K562 (cell line): Measurements from ENCODE around the gene EPHB3.

Experiments used
- CHD1 ChIP-seq: fragments of 200-600 bp; sonication (generic); IDR thresholded peaks from one replicate; pipeline ENCODE4 v1.6.1; 2012; ENCODE audit warnings: mild to moderate bottlenecking, moderate library complexity, low read length, inconsistent platforms
- CTCF ChIP-seq, 3 experiments: IDR thresholded peaks in 2 of 3; conservative IDR thresholded peaks in 1 of 3; 2 replicates each; pipeline ENCODE4 v1.5.1; 2011 to 2012; ENCODE audit warnings: low read length in 3 of 3, mild to moderate bottlenecking in 3 of 3, control low read depth in 2 of 3, improper control_type of control experiment in 1 of 3, inconsistent platforms in 1 of 3, low read depth in 1 of 3, mixed read lengths in 1 of 3, moderate library complexity in 1 of 3; ENCODE audit not compliant: insufficient read depth in 2 of 3
- FOXJ2 ChIP-seq: fragments of 200-800 bp; sonication (Bioruptor generic); IDR thresholded peaks from 2 replicates; pipeline ENCODE4 v1.6.1; 2016; ENCODE audit warnings: missing genetic modification characterization, missing compliant biosample characterization
- HMG20B ChIP-seq: fragments of 250-450 bp; sonication (Bioruptor Pico); IDR thresholded peaks from 2 replicates; pipeline ENCODE4 v1.5.0; 2021; ENCODE audit warnings: mild to moderate bottlenecking
- NFXL1 ChIP-seq: fragments of 450-650 bp; formaldehyde crosslinking; IDR thresholded peaks from 2 replicates; pipeline ENCODE4 v1.4.0; 2021; ENCODE audit warnings: mild to moderate bottlenecking
- ZNF398 ChIP-seq: fragments of 250-450 bp; sonication (Bioruptor Pico); IDR thresholded peaks from 2 replicates; pipeline ENCODE4 v1.8.0; 2021; ENCODE audit warnings: moderate library complexity, mild to moderate bottlenecking, inconsistent platforms
- ZNF707 ChIP-seq: fragments of 250-450 bp; sonication (Bioruptor Pico); conservative IDR thresholded peaks from 2 replicates; pipeline ENCODE4 v1.8.0; 2022; ENCODE audit warnings: inconsistent platforms, mild to moderate bottlenecking, moderate library complexity
- ZNF764 ChIP-seq: fragments of 250-450 bp; sonication (Bioruptor Pico); IDR thresholded peaks from 2 replicates; pipeline ENCODE4 v1.4.0; 2020; ENCODE audit warnings: low read depth, mild to moderate bottlenecking, moderate library complexity

GRCh38 chr3:184560531-184560930, 1.1 kb upstream of the EPHB3 start:
- no peak for TF ChIP-seq ZNF707 (CRISPR knock-in tag)
- no peak for TF ChIP-seq CTCF (IDR thresholded peaks at IDR 0.05 in 2 of 3, conservative IDR thresholded peaks at IDR 0.05 in 1 of 3; ENCODE audit: insufficient read depth in 2 of 3, low read depth in 1 of 3, low read length in 3 of 3)
- TF ChIP-seq ZNF764 (CRISPR knock-in tag) = no peak
- no peak for TF ChIP-seq CHD1
- no peak for TF ChIP-seq NFXL1 (CRISPR knock-in tag)
- no peak for TF ChIP-seq FOXJ2 (tag)
- TF ChIP-seq ZNF398 (CRISPR knock-in tag) = no peak
- TF ChIP-seq HMG20B (CRISPR knock-in tag) = no peak
